Left colon (tissue), 2 donors: ENCODE data around the gene MED8. TPM values are rescaled to one million over a fixed set of nuclear protein-coding genes. Genes with fewer than 3 reads are reported as not detected.

ENCODE experiments used
- ATAC-seq: fragments of 200-7000 bp; cut with Tn5 transposase; one replicate; pipeline ENCODE4 v1.9.1; 2020; ENCODE audit warnings: mild to moderate bottlenecking, moderate library complexity
- DNase-seq, 2 donors: peaks; one replicate each; pipeline ENCODE4 v3.0.0-alpha.2; 2020
- intact Hi-C, 2 donors: fragments of 100-400 bp; cut with DNase I in 1 of 2; cut with micrococcal nuclease in 1 of 2; formaldehyde crosslinking; loops; one replicate each; pipeline versions ENCODE4 v1.11.2 to v1.14.0; 2022; cut with DNase I, micrococcal nuclease
- total RNA-seq, 2 donors: library from RNA; stranded (reverse); fragmentation: NEBNext Ultra II Directional; extraction: Animal tissue kit (Norgen Biotek cat#: 25700); gene quantifications; one replicate each; pipeline ENCODE4 v1.2.1, GENCODE V29; 2021
- donor health status: DM: no; HTN: no; CAD: no.
- donor health status: DM: yes; HTN: yes; CAD: no.

Gene MED8
- total RNA-seq, 2 donors from 2014 or later, result 39.1 to 39.5 TPM

- intact Hi-C loops, result no loop called here
Measured at GRCh38 chr1:43367026-43367903, 22.3 kb downstream of the MED8 start.

GRCh38 chr1:43366601-43367025 is 23.0 kb downstream of the MED8 start:
- DNase-seq (no peak), ATAC-seq (peak; percentile 11)
- intact Hi-C loops, result no loop called here

More at GRCh38 chr1:43367026-43367903, 22.3 kb downstream of the MED8 start:
- ATAC-seq (peak; percentile 68), DNase-seq (peak; percentile 50 to 53)

- intact Hi-C loops, result no loop called here
- peak; percentile 60 for ATAC-seq
- peak; percentile 88 to 90 for DNase-seq
Measured at GRCh38 chr1:43366179-43366578, 23.4 kb downstream of the MED8 start.

DNA sequence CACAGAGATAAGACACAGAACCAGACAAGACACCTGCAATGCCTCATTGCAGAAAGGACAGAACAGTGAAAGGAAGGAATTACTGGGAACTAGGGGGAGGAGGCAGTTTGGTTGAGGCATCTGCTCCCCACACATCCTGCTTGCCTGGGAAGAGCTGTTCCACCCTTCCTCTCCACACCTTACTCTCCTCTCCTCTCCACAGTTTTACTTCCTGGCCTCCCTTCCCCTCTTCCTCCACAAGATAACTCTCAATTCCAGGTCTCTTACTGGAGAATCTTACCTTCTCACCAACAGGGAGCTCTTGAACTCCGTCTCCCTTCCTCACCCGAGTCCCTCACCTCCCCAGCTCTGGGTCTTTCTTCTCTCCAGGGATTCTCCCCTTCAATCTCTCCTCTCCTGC is 23.9 kb downstream of the MED8 start:
- no peak for DNase-seq
- ATAC-seq, result no peak
- intact Hi-C loops, result no loop called here

GRCh38 chr1:43363935-43364525 is 25.6 kb downstream of the MED8 start:
- intact Hi-C loops, result no loop called here
- DNase-seq (no peak), ATAC-seq (no peak)

DNA sequence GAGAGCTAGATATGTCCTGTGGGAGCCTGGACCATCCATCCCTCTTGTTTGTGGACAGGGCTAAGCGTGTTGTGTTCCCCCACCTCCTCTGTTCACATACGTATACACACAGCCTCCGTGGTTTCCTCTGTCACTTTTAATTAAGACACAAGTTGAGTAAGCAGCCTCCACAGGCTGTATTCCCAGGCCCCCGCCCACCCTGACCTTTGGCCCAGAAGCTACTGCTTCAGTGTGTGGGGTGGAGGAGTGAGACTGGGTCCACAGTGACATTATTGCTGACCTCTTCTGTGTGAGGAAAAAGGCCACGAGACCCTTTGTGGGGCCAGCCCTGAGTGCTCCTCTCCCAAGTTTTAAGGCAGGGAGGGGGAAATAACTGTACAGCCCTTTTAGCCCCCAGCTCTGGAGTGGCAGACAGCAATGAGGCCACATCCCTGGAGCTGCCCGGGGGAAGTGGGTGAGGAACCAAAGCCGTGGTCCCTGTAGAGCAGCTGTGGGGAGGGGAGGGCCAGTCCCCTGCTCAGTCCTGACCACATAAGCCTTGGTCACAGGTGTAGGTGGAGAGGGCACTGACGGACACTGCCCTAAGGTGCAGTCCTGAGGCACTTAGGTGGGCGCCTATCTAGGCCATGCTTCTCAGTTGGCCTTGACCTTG is 26.2 kb downstream of the MED8 start:
- ATAC-seq (no peak), DNase-seq (peak in 1 of 2 donors; percentile 51)
- intact Hi-C loops, result no loop called here

DNA sequence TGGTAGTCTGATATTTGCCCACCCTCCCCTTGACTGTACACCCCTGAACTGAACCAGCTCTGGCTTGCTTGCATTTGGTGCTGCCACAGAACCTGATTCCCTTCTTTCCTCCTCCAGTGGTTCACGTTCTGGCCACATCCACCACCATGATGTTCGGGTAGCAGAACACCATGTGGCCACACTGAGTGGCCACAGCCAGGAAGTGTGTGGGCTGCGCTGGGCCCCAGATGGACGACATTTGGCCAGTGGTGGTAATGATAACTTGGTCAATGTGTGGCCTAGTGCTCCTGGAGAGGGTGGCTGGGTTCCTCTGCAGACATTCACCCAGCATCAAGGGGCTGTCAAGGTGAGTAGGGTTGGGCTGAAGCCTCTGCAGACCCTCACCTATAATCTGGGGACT is 29.0 kb downstream of the MED8 start:
- DNase-seq (no peak), ATAC-seq (no peak)
- intact Hi-C loops, result no loop called here

GRCh38 chr1:43359696-43360095 is 29.9 kb downstream of the MED8 start:
- DNase-seq (no peak), ATAC-seq (no peak)
- intact Hi-C loops, result no loop called here

GRCh38 chr1:43358746-43359693 is 30.6 kb downstream of the MED8 start, which contains the start of gene CDC20:
Gene CDC20, plus strand, starts transcription at chr1:43358981. Its CDS starts 235 bp downstream, at chr1:43359216.
- intact Hi-C loops, result no loop called here
- ATAC-seq (peak; percentile 89), DNase-seq (peak; percentile 99 to 100)

GRCh38 chr1:43358121-43358745 is 31.4 kb downstream of the MED8 start:
- ATAC-seq, result peak; percentile 64
- peak; percentile 50 to 70 for DNase-seq
- intact Hi-C loops, result no loop called here

- ATAC-seq (no peak), DNase-seq (no peak)
- intact Hi-C loops, result no loop called here
Measured at GRCh38 chr1:43357251-43357650, 32.3 kb downstream of the MED8 start.

DNA sequence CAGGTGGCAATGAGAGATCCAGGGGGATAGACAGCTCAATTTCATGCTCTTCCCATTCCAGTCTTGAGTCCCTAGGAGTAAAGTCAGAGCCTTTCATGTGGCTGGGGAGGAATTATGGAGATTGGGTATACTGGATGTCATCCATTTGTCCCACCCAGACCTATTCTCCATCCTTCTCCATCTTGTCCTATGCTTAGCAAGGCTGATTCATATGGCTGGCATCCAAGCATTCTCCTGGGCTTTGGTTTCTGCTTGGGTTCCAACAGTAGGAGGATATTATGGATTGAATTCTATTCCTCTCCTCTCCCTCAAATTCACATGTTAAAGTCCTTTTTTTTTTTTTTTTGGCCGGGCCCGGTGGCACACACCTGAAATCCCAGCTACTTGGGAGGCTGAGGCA is 34.7 kb downstream of the MED8 start:
- ATAC-seq, result no peak
- intact Hi-C loops, result no loop called here
- DNase-seq, result no peak

- intact Hi-C loops, result no loop called here
- no peak for ATAC-seq
- no peak for DNase-seq
Measured at GRCh38 chr1:43354471-43354870, 35.1 kb downstream of the MED8 start.

- intact Hi-C loops, result no loop called here
- ATAC-seq (no peak), DNase-seq (no peak)
Measured at GRCh38 chr1:43352881-43353280, 36.7 kb downstream of the MED8 start.

GRCh38 chr1:43352351-43352705 is 37.3 kb downstream of the MED8 start:
- ATAC-seq, result no peak
- intact Hi-C loops, result no loop called here
- DNase-seq, result no peak

DNA sequence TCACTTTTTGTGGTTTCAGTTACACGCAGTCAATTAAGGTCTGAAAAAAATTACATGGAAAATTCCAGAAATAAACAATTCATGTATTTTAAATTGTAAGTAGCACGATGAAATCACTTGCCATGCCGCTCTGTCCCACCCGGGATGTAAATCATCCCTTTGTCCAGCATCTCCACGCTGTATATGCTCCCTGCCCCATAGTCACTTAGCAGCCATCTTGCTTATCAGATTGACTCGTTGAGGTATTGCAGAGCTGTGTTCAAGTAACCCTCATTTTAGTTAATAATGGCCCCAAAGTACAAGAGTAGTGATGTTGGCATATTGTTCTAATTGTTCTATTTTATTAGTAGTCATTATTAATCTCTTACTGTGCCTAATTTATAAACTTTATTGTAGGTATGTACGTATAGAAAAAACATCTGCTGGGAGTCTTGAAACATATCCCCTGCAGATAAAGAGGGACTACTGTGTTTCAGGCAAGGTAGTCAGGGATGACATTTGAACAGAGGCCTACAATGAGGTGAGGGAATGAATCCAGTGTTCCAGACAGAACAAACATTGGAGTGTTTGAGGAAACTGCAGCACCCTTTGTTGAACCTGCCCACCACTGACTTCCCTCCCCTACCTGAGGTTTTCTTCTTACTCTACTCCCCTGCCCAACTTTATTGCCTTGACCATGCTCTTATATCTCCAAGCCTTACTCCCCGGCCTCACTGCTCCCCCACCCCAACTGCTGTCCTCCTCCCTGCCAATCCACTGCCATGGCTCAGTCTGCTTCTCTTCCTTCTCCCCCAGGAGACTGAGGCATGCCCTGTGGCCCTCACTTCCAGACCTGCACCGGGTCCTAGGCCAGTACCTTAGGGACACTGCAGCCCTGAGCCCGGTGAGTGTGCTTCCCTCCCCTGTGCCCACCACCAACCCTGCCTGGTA is 37.9 kb downstream of the MED8 start:
- no peak for ATAC-seq
- peak in 1 of 2 donors; percentile 22 for DNase-seq
- intact Hi-C loops, result no loop called here

GRCh38 chr1:43350976-43351375 is 38.6 kb downstream of the MED8 start:
- no peak for DNase-seq
- intact Hi-C loops, result no loop called here
- ATAC-seq, result no peak
